Fibroblast of skin of left quadriceps (primary cell): Measurements from ENCODE around the gene CCDC191.

ENCODE experiments used
- DNase-seq, 2 experiments: peaks; one replicate each; pipeline ENCODE4 v3.0.0-alpha.2; 2013; ENCODE audit warnings: low read depth in 2 of 2

Gene CCDC191

DNA sequence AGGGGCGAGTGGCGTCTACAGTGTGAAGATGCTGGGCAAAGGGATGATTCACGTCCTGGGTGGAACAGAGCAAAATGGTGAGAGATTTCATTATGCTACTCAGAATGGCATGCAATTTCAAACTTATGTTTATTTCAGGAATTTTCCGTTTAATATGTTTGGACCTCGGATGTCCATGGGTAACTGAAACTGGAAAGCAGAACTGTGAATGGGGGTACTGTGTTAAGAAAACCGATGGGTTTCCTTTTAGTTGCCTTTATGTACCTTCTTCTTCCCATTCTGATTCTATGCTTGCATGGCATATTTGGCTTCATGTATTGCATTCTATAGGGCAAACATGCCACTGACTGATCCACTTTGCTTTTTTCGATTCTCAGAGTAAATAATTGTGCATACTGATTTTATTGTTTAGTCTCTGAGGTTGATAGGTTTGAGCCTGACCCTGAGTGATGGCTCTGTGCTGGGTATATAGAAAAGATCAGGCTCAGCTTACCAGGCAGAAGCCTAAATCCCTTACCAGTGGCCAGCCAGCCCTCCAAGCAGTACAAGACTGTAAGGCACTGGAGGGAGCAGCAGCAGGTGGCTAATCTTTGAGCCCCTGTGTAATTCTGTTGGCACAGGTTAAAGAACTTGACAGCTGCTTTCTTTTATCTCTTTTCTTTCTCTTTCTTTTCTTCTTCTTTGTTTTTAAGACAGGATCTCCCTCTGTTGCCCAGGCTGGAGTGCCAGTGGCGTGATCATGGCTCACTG lies 4.8 kb upstream of the CCDC191 start:
- DNase-seq = no peak

DNA sequence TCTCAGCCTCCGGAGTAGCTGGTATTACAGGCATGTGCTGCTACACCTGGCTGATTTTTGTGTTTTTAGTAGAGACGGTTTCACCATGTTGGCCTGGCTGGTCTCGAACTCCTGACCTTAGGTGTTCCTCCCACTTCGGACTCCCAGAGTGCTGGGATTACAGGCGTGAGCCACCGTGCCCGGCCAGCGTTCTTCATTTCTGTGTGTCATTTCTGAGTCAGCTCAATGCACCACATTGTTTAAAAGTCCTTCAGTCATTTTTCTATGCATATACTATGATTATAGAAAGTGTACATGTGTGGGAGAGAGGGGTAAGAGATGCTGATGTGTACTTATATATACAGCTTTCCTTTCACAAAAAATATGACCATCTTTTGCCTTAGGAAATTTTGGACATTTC lies 2.3 kb upstream of the CCDC191 start:
- no peak for DNase-seq

DNA sequence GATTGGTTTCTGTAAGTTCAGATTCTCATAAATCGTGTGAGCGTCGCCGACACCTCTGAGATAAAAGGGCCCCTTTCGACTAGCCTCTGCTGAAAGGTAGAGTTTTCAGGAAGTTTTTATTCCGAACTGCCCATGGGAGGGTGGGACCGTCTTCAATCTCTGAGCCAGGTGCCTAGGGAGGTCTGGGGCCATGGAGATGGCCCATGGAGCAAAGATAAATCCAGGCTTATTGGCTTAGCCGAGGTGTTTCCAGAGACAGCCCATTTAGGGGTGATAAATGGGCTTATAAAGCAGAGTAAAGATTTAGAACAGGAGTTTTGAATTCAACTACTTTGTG lies 653 bp upstream of the CCDC191 start:
- no peak for DNase-seq

DNA sequence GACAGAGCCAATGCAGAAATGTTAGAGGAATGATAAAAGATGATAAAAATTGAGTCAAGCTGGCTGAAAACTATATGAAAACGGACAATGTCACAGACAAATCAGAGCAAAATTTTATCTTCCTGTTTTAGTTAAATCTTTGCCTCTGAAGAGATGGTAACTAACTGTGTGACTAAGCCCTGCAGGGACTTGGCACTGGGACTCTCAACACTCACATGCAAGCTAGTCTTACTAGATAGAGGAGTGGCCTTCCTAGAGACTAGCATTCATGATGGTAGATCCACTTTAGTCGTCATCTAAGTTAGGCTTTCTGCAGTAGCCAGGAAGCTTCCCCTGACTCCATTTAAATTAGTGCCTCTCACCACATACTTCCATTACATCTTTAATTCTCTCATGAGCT lies 4.1 kb downstream of the CCDC191 start:
- DNase-seq = no peak

DNA sequence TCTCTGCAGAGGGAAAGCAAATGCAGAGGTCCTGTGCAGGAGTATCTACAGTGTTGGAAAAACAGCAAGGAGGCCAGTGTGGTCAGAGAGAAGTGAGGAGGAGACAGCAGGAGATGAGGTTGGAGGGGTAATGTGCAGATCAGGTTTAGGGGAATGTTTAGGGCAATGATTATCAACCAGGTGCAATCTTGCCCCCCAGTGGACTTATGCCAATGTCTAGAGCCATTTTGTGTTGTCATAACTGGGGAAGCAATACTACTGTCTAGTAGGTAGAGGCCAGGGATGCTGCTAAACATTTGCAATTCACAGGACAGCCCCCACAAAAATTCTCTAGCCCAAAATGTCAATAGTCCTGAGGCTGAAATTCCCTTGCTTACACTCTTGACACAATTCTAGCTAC lies 13.1 kb downstream of the CCDC191 start:
- DNase-seq = no peak

DNA sequence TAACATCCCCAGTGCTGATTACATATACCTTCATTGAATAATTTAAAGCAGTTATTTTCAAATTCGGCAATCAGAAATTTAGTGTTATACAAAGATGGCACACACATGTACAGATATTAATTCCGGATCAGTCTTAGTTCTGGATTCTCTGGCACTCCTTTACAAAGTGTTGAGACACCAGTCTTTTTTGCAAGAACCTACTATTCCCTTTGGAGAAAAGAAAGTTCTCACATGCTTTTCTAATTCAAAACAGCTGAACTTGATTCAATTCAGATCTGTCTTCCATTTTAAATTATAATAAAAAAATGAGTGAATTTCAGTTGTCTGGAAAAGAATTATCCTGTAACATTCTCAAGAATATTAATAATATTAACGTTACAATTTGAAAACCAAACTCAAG lies 20.4 kb downstream of the CCDC191 start:
- no peak for DNase-seq

DNA sequence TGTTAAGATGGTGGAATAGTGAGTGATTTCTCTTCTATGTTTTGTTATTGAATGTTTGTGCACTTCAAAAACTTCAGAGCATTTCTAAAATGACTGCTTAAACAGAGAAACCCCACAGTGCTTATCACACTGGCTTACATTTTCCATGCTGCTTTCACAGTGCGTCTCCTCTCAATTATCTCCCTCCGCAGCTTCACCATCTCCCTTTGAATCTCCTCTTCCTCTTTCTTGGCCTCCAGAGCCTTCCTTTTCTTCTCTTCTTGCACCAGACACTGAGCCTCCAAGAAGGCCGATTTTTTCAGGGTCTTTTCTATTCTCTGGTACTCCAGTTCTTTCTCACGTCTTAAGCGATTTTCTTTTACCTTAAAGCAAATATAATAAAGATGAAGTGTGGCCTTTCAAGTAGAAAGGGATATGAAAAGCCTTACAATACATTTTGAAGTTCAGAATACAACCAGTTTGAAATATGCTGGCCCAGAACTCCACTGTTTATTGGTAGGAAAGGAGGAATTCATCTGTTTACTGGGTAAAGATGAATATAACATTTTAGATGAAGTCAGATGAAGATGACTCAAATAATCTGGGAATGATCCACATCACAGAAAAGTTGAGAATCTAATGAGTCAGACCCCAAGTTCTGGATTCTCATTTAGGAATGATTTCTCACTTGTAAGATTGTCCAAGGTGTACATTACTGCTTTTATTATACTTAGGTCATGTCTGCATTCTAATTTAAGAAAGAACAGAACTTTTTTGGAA lies 21.4 kb downstream of the CCDC191 start:
- DNase-seq = peak; percentile 4 to 7

DNA sequence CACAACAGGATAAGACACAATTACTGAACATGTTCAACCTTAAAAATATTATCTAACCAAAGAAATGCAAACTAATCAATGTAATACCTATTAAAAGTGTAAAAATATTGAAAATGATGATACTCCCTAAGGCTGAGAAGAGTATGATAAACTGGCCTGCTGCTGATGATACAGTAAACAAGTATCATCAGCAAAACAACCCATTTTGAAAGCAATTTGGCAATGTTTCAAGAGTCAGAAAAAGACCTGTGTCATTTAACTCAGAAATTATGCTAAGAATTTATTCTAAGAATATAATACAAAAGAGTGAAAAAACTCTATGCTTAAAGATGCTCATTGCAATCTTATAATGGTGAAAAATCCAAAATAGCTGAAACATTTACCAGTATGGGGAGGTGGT lies 22.1 kb downstream of the CCDC191 start:
- DNase-seq = no peak

DNA sequence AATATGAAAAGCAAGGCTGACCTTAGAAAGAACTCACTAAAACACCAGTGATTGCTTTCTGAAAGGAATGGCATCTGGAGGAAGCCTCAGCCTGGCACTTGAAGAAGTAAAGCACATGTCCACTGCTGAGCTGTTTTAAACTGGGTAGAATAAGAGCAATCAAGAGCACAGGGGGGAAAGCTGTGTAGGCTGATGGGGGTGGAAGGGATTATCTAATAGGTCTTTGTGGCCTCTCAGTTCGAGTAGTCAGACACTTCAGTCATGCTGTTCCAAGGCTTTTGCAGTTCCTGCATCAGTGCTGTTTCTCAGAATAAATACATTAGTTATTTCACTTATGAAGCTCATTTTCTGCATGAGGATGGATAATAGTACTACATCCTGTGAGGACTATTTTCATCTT lies 22.6 kb downstream of the CCDC191 start:
- no peak for DNase-seq

DNA sequence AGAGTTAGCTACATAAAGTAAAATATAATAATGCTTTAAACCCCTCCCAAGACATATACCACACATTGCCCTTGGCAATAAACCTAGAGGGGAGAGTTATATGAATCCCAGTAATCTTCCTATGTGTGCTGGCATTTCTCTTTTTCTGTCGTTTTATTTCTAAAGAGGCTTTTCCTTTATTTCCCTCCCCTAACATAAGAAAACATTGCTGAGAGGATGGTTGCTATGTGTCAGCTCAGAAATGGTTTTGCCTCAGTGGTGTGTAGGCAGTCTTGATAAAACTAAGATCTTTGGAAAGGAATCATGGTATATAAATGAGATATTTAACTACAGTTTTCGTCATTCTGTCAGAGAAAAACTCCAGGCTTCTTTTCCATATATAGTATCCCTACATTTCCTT lies 30.0 kb downstream of the CCDC191 start:
- no peak for DNase-seq

DNA sequence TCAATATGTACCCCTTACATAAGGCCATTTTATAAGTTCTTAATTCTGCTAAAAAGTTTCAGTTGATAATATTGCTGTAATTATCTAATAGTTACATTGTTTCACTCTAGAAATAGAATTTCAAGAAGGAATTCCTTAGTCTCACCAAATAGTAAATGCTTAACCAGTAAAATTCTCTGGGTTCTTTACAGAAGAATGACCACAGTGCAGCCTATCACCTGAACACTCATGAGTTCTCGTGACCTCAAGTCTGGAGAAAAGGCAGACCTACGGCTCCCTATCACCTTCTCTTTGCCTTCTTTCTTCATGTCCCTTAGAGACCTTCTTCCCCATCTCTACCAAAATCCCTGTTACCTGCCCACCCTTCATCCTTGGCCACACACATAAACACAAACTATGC lies 30.9 kb downstream of the CCDC191 start:
- DNase-seq = no peak

DNA sequence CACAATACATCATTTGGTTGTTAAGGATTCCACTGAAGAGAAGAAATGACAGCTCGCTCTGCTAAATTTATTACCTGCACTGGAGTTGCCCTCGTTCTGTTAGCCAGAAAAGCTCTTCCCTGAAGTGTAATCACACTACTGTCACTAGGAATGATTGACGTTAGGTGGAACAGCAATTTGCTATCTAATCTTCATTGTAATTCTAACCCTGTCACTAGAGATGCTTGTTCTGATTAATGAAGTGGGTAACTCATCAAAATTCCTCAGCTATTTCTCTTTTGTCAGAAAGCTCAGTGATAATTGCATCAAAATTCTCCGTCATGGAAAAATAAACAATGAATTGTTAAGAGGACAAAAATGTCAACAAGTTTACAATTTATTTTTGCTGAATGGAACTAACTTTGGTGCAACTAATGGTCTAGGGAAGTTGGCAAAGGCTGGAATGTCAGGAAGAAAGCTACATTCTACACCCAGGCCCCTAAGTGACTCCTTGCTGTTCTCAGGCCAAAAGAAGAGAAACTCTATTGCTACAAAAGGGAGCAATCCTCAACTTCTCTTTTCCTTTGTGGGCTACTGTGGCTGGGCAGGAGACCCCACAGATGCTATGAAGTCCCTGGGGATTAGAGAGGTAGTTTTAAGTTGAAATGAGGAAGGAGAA lies 34.1 kb downstream of the CCDC191 start:
- DNase-seq = no peak

DNA sequence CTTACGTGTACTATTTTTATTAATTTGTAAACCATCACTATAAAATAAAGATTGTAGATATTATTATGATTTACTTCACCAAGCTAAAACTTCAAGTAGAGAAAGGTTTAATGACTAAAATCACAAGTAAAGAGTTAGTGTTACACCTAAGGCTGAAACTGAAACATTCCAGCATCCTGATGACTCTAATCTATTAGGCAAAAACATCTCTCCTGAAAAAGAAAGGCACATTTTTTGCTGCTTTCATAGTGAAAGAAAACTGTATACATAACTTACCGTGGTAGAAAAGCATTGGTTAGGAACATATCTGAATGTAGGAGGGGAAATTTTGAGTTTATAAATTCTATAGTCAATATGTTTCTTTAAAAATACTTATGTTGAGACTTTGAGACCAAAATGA lies 35.4 kb downstream of the CCDC191 start:
- DNase-seq = no peak

DNA sequence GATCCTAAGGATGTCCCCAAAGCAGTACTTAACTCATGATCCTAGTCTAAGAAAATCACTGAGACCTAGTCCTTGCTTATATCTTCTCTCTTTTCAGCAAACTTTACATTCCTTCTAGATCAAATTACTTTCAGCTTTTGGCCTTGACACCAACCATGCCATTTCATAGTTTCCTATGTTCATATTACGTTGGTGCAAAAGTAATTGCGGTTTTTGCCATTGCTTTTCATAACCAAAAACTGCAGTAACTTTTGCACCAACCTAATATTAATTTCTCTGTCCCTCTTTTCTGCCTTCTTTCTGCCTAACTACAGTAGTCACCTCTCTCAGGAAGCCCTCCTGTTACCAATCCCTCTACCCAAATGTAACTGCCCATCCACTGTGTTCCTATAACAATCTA lies 36.8 kb downstream of the CCDC191 start:
- DNase-seq = no peak

DNA sequence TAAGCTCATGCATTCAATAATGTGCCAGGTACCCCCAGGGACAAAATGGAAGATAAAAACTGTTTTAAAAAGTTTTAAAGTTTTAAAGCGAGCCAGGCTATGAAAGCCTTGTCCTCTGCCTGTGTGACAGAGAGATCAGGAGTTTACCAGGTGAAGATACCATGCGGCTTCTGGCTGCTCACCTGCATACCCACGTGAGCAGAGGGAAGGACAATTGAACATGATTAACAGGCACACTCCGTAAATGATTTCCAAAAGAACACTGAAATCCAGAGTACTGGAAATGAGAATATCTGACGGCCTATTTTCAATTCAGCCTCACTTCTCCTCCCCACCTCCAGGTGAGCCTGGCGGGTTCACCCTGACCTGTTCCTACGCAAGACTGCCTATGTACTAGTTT lies 42.1 kb downstream of the CCDC191 start:
- DNase-seq = no peak

DNA sequence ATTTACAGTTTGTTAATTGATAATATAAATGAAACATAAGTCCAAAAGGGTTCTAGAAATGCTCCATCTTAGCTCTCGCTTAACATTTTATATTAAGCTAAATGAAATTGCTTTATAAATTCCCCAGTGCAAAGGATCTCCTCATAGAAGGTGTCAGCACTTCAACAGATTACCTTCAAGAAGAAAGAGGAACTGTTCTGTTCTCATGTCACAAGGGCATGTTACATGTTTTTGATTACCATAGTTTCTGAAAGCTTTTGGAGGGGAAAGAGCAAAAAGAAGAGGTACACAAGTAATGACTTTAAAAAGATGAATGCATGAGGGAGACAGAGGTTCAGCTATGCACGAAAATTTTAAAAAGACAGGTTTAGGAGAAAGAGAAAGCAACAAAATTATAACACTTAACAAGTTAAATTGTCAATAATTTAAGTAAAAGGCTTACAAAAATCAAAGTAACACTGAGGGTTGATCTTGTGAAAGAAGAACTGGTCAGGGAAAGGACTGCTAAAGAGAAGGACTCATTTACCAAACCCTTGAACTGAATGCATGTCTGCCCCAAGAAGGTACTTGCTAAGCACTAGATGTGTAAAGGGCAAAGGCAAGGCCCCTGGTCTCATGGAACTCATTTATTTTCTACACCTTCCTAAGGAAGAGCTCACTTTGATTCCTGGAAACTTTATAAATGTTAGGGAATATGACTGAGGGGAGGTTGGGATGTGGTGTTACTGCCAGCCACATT lies 45.1 kb downstream of the CCDC191 start:
- no peak for DNase-seq

DNA sequence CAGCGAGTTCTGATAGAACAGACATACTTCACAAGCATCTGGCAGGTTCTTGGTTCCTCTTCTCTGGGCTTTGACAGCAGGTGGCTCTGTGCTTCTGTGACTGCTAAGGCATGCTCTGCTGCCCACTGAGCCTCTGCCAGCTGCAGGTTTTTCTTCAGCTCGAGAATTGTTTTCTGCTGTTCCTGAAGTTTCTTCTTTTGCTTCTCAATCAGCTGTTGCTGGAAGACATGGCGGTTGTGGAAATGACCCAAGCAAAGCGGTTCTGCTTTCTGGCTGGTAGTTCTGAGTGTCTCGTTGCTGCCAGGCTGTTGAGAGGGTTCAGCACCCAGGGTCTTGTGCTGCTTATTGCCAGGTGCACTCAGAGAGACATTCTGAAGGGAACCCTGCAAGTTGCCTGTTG lies 50.8 kb downstream of the CCDC191 start:
- DNase-seq = no peak

DNA sequence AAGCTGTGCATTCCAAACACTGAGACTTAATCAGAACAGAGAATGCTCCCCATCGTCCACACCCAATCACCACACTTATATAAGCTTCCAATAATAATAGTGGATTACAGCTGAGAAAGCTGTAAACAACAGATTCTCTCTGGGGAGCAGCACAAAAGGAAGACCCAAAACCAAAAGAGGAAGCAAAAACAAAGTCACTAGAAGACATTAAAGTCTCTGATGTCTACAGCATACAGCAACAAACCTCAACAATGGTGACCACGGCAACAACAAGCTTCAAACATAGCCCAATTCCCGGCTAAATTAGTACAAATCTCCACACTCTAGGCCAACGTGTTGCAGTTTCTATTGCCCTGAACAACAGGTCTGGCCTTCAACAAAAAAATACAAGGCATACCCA lies 70.8 kb downstream of the CCDC191 start:
- DNase-seq = no peak

DNA sequence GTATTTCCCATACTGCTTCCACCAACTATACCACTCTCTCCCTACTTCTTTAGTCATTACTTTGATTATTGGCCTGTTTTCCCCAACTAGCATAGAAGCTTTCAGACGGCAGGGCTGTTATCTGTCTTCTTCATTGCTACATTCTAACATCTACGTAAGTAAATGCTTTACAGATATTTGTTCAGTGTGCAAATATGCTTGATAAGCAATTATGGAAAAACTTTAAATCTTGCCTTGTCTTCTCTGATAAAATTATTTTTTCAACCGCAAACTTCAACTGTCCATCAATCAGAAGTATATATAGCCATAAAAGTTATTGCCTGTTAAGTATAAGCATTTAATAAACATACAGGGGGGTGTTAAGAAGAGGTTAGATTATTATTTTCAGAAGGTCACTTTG lies 72.8 kb downstream of the CCDC191 start:
- DNase-seq = no peak

DNA sequence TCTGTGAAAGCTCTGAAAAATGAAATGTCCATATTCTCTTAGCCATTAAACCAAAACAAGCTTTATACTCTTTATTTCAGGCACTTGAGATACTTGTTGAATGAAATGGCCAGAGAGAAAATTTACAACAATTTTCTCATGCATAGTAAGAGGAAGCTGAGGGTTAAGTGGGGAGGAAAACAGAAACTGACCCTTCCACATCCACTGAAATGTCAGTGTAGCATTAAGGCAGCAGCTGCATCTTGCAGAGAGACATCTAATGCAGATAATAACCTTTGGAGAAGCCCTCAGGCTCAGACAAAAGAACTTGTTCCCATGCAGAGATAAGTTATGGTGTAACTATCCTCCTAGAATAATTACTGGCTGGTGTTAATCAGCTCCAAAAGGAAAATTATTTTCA lies 74.5 kb downstream of the CCDC191 start:
- no peak for DNase-seq

DNA sequence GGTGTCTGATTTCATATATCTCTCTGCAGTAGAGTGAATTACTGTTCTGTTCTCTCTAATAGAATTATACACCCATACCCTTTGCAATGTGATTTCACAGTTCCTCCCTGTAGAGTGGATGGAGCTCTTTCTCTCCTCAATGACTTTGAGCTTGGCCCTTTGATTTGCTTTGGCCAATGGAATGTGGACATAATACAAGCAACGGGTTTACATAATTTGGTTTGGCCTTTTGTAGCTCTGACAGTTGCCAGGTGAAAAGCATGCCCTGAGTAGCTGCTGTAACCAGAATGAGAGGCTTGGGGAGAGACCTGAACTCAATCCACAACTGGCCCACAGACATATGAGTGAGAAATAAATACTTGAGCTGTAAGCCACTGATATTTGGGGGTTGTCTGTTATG lies 76.4 kb downstream of the CCDC191 start:
- DNase-seq = no peak

DNA sequence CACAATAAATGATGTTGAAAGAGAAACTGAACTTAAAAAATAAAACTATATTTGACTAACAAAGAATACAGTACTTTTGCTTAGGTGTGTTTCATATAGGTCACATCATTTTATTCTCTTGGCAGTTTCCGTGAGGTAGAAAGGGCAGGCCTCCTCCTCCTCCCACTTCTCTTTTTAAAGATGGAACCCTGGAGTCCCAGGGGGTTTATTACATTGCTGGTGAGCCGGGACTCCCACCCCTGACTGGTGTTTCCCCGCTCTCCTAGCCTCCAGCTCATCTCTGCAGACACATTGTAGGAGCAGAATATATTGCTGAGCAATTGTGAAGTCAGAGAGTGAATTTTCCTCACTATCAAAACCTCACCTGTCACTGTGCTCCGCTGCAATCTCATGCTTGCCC lies 78.5 kb downstream of the CCDC191 start:
- no peak for DNase-seq

DNA sequence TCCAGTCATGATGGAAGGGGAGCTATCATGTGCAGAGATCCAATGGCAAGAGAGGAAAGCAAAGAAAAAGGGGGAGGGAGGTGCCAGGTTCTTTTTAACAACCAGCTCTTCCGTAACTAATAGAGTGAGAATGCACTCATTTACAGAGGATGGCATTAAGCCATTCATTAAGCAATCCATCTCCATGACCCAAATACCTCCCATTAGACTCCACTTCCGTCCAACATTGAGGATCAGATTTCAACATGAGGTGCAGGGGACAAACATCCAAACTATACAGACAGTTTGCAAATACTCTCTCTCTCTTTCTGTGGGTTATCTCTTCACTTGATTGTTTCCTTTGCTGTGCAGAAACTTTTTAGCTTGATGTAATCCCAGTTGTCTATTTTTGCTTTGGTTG lies 87.3 kb downstream of the CCDC191 start:
- peak; percentile 6 to 11 for DNase-seq
